Neural progenitor cell (in vitro differentiated cells): ENCODE results near the gene TRIM7. TPM values are rescaled to one million over a fixed set of nuclear protein-coding genes. Genes with fewer than 3 reads are reported as not detected.

Experiments used
- DNase-seq: peaks from one replicate; pipeline ENCODE4 v3.0.0-alpha.2; 2016; ENCODE audit warnings: low spot score
- H2AFZ ChIP-seq: fragments of 200-600 bp; sonication (generic); replicated peaks from 2 replicates; pipeline ENCODE4 v1.6.1; 2016; ENCODE audit warnings: antibody characterized with exemption
- H3F3A ChIP-seq: fragments of 200-600 bp; sonication (generic); 2 replicates; pipeline ENCODE4 v1.6.1; 2016; ENCODE audit warnings: antibody characterized with exemption, low read depth
- H3K27ac ChIP-seq: fragments of 200-600 bp; sonication (generic); 2 replicates; pipeline ENCODE4 v1.5.1; 2016; ENCODE audit warnings: mild to moderate bottlenecking
- H3K27me3 ChIP-seq: fragments of 200-600 bp; sonication (generic); 2 replicates; pipeline ENCODE4 v1.6.1; 2016; ENCODE audit warnings: mild to moderate bottlenecking, moderate library complexity
- H3K36me3 ChIP-seq: fragments of 200-600 bp; sonication (generic); 2 replicates; pipeline ENCODE4 v1.5.1; 2016
- H3K4me1 ChIP-seq: fragments of 200-600 bp; sonication (generic); 2 replicates; pipeline ENCODE4 v1.6.1; 2016; ENCODE audit warnings: mixed run types
- H3K4me2 ChIP-seq: fragments of 200-600 bp; sonication (generic); 2 replicates; pipeline ENCODE4 v1.6.1; 2016
- H3K4me3 ChIP-seq: fragments of 200-600 bp; sonication (generic); 2 replicates; pipeline ENCODE4 v1.5.1; 2016
- H3K79me2 ChIP-seq: fragments of 200-600 bp; sonication (generic); 2 replicates; pipeline ENCODE4 v1.6.1; 2016; ENCODE audit warnings: low read depth
- H3K9ac ChIP-seq: fragments of 200-600 bp; sonication (generic); 2 replicates; pipeline ENCODE4 v1.6.1; 2016
- H3K9me3 ChIP-seq: fragments of 200-600 bp; sonication (generic); 2 replicates; pipeline ENCODE4 v1.5.1; 2016; ENCODE audit warnings: low read depth
- H4K20me1 ChIP-seq: fragments of 200-600 bp; sonication (generic); 2 replicates; pipeline ENCODE4 v1.6.1; 2016; ENCODE audit warnings: low read depth
- H3K27ac Mint-ChIP-seq: 3 replicates; pipeline ENCODE4 v1.8.0; 2021; ENCODE audit warnings: mixed read lengths
- H3K27me3 Mint-ChIP-seq: 2 replicates; pipeline ENCODE4 v1.8.0; 2022; ENCODE audit warnings: low read depth, mild to moderate bottlenecking, inconsistent platforms, moderate library complexity, mixed read lengths; ENCODE audit not compliant: insufficient read depth
- H3K36me3 Mint-ChIP-seq: 3 replicates; pipeline ENCODE4 v1.8.0; 2021; ENCODE audit warnings: mixed read lengths
- H3K4me1 Mint-ChIP-seq: 3 replicates; pipeline ENCODE4 v1.8.0; 2021; ENCODE audit warnings: mixed read lengths
- H3K4me3 Mint-ChIP-seq: 3 replicates; pipeline ENCODE4 v1.8.0; 2021; ENCODE audit warnings: mild to moderate bottlenecking, moderate library complexity, mixed read lengths
- H3K9me3 Mint-ChIP-seq: 3 replicates; pipeline ENCODE4 v1.8.0; 2020; ENCODE audit warnings: mixed read lengths
- CTCF ChIP-seq: fragments of 200-600 bp; sonication (generic); IDR thresholded peaks from 2 replicates; pipeline ENCODE4 v1.5.1; 2017; ENCODE audit warnings: antibody characterized with exemption, mild to moderate bottlenecking
- EZH2 ChIP-seq: fragments of 200-600 bp; sonication (generic); IDR thresholded peaks from 2 replicates; pipeline ENCODE4 v1.6.1; 2017; ENCODE audit warnings: antibody characterized with exemption, mild to moderate bottlenecking, moderate library complexity
- EZH2phosphoT487 ChIP-seq: fragments of 200-600 bp; sonication (generic); IDR thresholded peaks from 2 replicates; pipeline ENCODE4 v1.6.1; 2017; ENCODE audit warnings: antibody characterized with exemption
- total RNA-seq: library from RNA; depleted of rRNA; stranded (reverse); fragments of >200 nt; gene quantifications from 2 replicates; pipeline ENCODE4 v1.2.3, GENCODE V29; 2015; ENCODE audit warnings: low replicate concordance

The TRIM7 gene
- total RNA-seq, 1 donor from 2014 or later: not detected

- H3K4me2 ChIP-seq: peak overlapping the region; percentile 97
- H3K4me3 Mint-ChIP-seq: peak overlapping the region; percentile 99
- peaks cover 2% of the 10 kb centered on the region for H3K4me1 ChIP-seq
- peaks cover 22% of the 10 kb centered on the region for H3K9me3 Mint-ChIP-seq
- H3K36me3 Mint-ChIP-seq: peaks cover 8% of the 10 kb centered on the region
- no peaks in the 10 kb centered on the region for H3K79me2 ChIP-seq
- H3K4me3 ChIP-seq: peak overlapping the region; percentile 88
- H3K4me1 Mint-ChIP-seq: peaks cover 31% of the 10 kb centered on the region
- H3K27ac ChIP-seq: no peak overlapping the region
- H3K9ac ChIP-seq: no peak overlapping the region
- peak overlapping the region; percentile 29 for H2AFZ ChIP-seq
- no peaks in the 10 kb centered on the region for H3K36me3 ChIP-seq
- H3K27me3 ChIP-seq: peaks cover 45% of the 10 kb centered on the region
- H3F3A ChIP-seq: peaks cover 16% of the 10 kb centered on the region
- no peaks in the 10 kb centered on the region for H3K9me3 ChIP-seq
- TF ChIP-seq EZH2 (no peak), CTCF (no peak), EZH2phosphoT487 (no peak)
- H3K27ac Mint-ChIP-seq: no peak overlapping the region
- peaks cover 49% of the 10 kb centered on the region for H3K27me3 Mint-ChIP-seq
- peaks cover 25% of the 10 kb centered on the region for H4K20me1 ChIP-seq
- peak; percentile 52 for DNase-seq
These were observed 15.5 kb downstream of the TRIM7 start for GRCh38 chr5:181189363-181189961.

DNA sequence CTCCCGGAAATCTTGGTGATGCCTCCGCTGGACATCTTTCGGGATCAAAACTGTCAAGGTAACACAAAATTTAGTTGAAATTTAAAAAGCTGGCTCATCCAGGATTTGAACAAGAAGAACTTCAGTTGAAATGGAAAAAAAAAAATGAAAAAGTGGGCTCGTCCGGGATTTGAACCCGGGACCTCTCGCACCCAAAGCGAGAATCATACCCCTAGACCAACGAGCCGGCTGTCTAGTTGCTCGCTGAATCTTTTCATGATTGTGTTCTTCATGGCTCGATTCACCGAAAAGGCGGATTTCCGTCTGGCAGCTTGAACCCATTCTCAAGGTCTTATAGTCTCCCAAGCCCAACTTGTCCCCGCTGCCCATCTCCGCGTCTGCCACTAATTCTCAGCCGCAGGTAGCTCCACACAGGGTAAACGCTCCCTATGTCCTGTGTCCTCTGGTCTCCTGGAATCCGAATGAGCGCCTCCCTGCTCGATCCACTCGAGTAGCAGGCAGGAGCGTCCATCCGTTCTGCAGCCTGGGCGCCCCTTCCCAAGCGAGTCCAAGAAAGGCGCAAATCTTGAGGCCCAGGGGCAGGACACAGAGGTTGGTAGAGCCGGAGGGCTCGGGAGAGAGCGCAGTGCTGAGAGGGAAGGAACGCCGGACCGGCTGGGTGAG lies 16.2 kb downstream of the TRIM7 start:
- peaks cover 49% of the 10 kb centered on the region for H3K27me3 Mint-ChIP-seq
- peak overlapping the region; percentile 40 for H2AFZ ChIP-seq
- peak overlapping the region; percentile 99 for H3K4me3 Mint-ChIP-seq

GRCh38 chr5:181187500-181188213 lies 17.3 kb downstream of the TRIM7 start:
- TF ChIP-seq CTCF: peak; percentile 50
- TF ChIP-seq EZH2: no peak
- DNase-seq: peak; percentile 84
- Mint-ChIP-seq H3K36me3 (peaks cover 8% of the 10 kb centered on the region), H3K27me3 (peaks cover 49% of the 10 kb centered on the region), H3K4me1 (peaks cover 31% of the 10 kb centered on the region), H3K9me3 (peaks cover 24% of the 10 kb centered on the region), H3K27ac (peak overlapping the region; percentile 100), H3K4me3 (peak overlapping the region; percentile 99)
- peak overlapping the region; percentile 40 for H2AFZ ChIP-seq
- H4K20me1 ChIP-seq: peaks cover 25% of the 10 kb centered on the region
- H3K36me3 ChIP-seq: no peaks in the 10 kb centered on the region
- no peak overlapping the region for H3K27ac ChIP-seq
- no peaks in the 10 kb centered on the region for H3K9me3 ChIP-seq
- no peak overlapping the region for H3K9ac ChIP-seq
- peak overlapping the region; percentile 97 for H3K4me2 ChIP-seq
- no peaks in the 10 kb centered on the region for H3K79me2 ChIP-seq
- H3K4me3 ChIP-seq: peak overlapping the region; percentile 88
- peaks cover 27% of the 10 kb centered on the region for H3F3A ChIP-seq
- H3K4me1 ChIP-seq: peaks cover 2% of the 10 kb centered on the region
- peaks cover 31% of the 10 kb centered on the region for H3K27me3 ChIP-seq

More for the DNA sequence above, 16.2 kb downstream of the TRIM7 start:
- H3K4me3 ChIP-seq: peak overlapping the region; percentile 88
- H3K4me2 ChIP-seq: peak overlapping the region; percentile 97
- peaks cover 23% of the 10 kb centered on the region for H3F3A ChIP-seq
- no peaks in the 10 kb centered on the region for H3K9me3 ChIP-seq
- H3K9ac ChIP-seq: no peak overlapping the region
- H3K79me2 ChIP-seq: no peaks in the 10 kb centered on the region
- H3K36me3 Mint-ChIP-seq: peaks cover 8% of the 10 kb centered on the region
- H3K27ac ChIP-seq: no peak overlapping the region
- peak overlapping the region; percentile 100 for H3K27ac Mint-ChIP-seq
- H4K20me1 ChIP-seq: peaks cover 25% of the 10 kb centered on the region
- peak; percentile 86 for DNase-seq
- peaks cover 22% of the 10 kb centered on the region for H3K9me3 Mint-ChIP-seq
- peaks cover 43% of the 10 kb centered on the region for H3K27me3 ChIP-seq
- H3K36me3 ChIP-seq: no peaks in the 10 kb centered on the region
- H3K4me1 Mint-ChIP-seq: peaks cover 34% of the 10 kb centered on the region
- H3K4me1 ChIP-seq: peaks cover 2% of the 10 kb centered on the region
- TF ChIP-seq EZH2: no peak
- TF ChIP-seq CTCF: no peak
- TF ChIP-seq EZH2phosphoT487: no peak
